Natural killer cell treated with Interleukin-12 subunit alpha and Interleukin-12 subunit beta and Interleukin-15 and Interleukin-18, amount 100 ng/mL, for 72 hours (primary cell): ENCODE results near the gene MYMX. TPM values are rescaled to one million over a fixed set of nuclear protein-coding genes. Genes with fewer than 3 reads are reported as not detected.

Experiments used
- ATAC-seq, 2 donors: fragments of 150-1000 bp; cut with Tn5 transposase in 1 of 2; sonication (Bioruptor Pico), chemical (Tn5 transposase) in 1 of 2; 2 replicates each; pipeline ENCODE4 v1.10.0; 2021
- DNase-seq: peaks from one replicate; pipeline ENCODE4 v3.0.0; 2022; ENCODE audit warnings: low spot score
- H3K27ac Mint-ChIP-seq, 2 donors: 1 replicate in 1 of 2; 2 replicates in 1 of 2; pipeline ENCODE4 v1.8.0; 2022; ENCODE audit warnings: mixed read lengths in 2 of 2, mild to moderate bottlenecking in 1 of 2, moderate library complexity in 1 of 2
- H3K27me3 Mint-ChIP-seq, 2 donors: 1 replicate in 1 of 2; 2 replicates in 1 of 2; pipeline ENCODE4 v1.8.0; 2022; ENCODE audit warnings: mixed read lengths in 2 of 2
- H3K36me3 Mint-ChIP-seq: one replicate; pipeline ENCODE4 v1.8.0; 2022; ENCODE audit warnings: mixed read lengths
- H3K4me1 Mint-ChIP-seq, 2 donors: 1 replicate in 1 of 2; 2 replicates in 1 of 2; pipeline ENCODE4 v1.8.0; 2022; ENCODE audit warnings: low read depth in 2 of 2, mixed read lengths in 2 of 2, mild to moderate bottlenecking in 1 of 2
- H3K4me3 Mint-ChIP-seq: one replicate; pipeline ENCODE4 v1.8.0; 2022; ENCODE audit warnings: mixed read lengths
- H3K9me3 Mint-ChIP-seq: 2 replicates; pipeline ENCODE4 v1.8.0; 2022; ENCODE audit warnings: mixed read lengths
- total RNA-seq, 2 donors: library from RNA; stranded (reverse); gene quantifications; one replicate each; pipeline ENCODE4 v1.2.3, GENCODE V29; 2022

MYMX gene
- total RNA-seq, 2 donors from 2014 or later: not detected

DNA sequence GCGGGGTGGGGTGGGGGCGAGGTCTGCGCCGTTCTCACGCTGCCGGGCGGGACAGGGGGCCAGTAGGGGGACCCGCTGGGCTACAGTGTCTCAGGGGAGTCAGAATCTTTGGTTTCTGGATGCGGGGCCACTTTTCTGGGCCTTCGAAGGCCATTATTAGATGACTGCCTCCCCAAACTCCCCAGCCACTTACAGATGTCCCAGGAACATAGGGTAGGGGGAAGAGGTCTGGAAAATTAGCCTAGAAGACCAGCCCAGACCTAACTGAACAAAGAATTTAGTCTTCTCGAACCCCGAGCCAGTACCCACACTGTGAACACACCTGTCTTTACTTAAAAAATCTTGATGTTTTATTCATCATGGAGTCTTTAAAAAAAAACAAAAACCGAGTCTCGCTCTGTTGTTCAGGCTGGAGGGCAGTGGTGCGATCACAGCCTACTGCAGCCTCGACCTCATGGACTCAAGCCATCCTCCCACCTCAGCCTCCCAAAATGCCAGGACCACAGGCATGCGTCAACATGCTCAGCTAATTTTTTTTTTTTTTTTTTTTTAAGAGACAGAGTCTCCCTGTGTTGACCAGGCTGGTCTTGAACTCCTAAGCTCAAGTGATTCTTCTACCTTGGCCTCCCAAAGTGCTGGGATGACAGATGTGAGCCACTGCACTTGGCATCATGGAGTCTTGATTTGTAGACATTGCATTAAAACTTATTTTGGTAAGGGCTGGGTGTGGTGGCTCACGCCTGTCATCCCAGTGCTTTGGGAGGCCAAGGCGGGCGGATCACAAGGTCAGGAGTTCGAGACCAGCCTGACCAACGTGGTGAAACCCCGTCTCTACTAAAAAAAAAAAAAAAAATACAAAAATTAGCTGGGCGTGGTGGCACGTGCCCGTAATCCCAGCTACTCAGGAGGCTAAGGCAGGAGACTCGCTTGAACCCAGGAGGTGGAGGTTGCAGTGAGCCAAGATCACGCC, 3.4 kb downstream of the MYMX start:
- H3K27me3 Mint-ChIP-seq: peaks cover 0 to 7% of the 10 kb centered on the region in 2 donors
- H3K4me3 Mint-ChIP-seq: peak overlapping the region; percentile 51
- ATAC-seq (no peak), DNase-seq (no peak)
- no peaks in the 10 kb centered on the region for H3K36me3 Mint-ChIP-seq
- peaks cover 22 to 23% of the 10 kb centered on the region in 2 donors for H3K4me1 Mint-ChIP-seq
- H3K27ac Mint-ChIP-seq: no peak overlapping the region
- H3K9me3 Mint-ChIP-seq: no peaks in the 10 kb centered on the region

DNA sequence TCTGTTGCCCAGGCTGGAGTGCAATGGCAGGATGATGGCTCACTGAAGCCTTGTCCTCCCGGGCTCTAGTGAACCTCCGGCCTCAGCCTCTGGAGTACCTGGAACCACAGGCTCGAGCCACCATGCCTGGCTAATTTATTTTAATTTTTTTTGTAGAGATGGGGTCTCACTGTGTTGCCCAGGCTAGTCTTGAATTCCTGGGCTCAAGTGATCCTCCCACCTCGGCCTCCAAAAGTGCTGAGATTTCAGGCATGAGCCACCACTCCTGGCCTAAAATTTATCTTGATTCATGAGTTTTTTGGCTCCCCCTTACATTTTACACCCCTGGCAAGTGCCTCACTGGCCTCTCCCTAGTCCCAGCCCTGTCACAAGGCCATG, 4.2 kb downstream of the MYMX start:
- Mint-ChIP-seq H3K27ac (no peak overlapping the region), H3K9me3 (no peaks in the 10 kb centered on the region), H3K27me3 (peaks cover 0 to 7% of the 10 kb centered on the region in 2 donors), H3K4me3 (no peak overlapping the region), H3K36me3 (no peaks in the 10 kb centered on the region), H3K4me1 (peaks cover 22 to 23% of the 10 kb centered on the region in 2 donors)
- peak; percentile 49 for DNase-seq
- ATAC-seq: no peak

DNA sequence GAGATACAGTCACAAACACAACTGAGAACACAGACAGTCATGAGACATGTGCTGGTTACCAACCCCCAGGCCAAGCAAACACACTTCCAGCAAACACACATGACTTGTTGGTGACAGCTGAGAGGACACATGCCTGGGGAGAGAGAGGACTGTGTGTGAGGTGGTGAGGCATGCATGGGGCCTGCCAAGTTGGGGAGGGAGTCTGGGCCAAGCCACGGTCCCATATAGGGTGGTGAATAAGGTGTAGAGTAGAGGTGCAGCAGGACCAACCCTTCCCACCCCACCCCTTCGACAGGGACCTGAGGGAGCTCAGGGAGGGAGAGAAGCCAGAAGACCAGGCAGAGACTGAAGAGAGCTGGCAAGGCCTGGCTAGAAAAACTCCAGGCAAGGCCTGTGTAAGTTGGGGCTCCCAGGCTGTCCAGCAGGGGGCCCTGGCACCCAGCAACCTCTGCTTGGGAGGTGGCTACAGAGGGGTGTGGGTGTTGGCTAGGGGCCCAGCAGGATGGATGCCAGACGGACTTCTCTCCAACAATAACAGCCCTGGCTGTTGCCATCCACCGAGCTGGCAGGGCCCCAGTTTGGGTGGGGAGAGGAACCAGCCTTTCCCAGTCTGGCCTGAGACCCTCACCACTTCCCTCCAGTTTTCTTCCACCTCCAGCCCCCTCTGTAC, 4.7 kb downstream of the MYMX start:
- no peak overlapping the region for H3K4me3 Mint-ChIP-seq

GRCh38 chr6:44221961-44222335, 5.2 kb downstream of the MYMX start:
- ATAC-seq (no peak), DNase-seq (no peak)
- Mint-ChIP-seq H3K9me3 (no peaks in the 10 kb centered on the region), H3K27me3 (peaks cover 0 to 4% of the 10 kb centered on the region in 2 donors), H3K4me1 (peaks cover 22 to 23% of the 10 kb centered on the region in 2 donors), H3K36me3 (no peaks in the 10 kb centered on the region), H3K27ac (no peak overlapping the region), H3K4me3 (no peak overlapping the region)

More for the DNA sequence above, 4.7 kb downstream of the MYMX start:
- Mint-ChIP-seq H3K9me3 (no peaks in the 10 kb centered on the region), H3K27ac (no peak overlapping the region), H3K27me3 (peaks cover 0 to 7% of the 10 kb centered on the region in 2 donors), H3K4me1 (peaks cover 22 to 23% of the 10 kb centered on the region in 2 donors), H3K36me3 (no peaks in the 10 kb centered on the region)
- DNase-seq: peak; percentile 75
- peak; percentile 67 to 68 for ATAC-seq

GRCh38 chr6:44222486-44223318, 6.0 kb downstream of the MYMX start:
- DNase-seq: peak; percentile 45
- Mint-ChIP-seq H3K9me3 (no peaks in the 10 kb centered on the region), H3K27ac (peak overlapping the region; percentile 18 to 66), H3K4me1 (peaks cover 22 to 23% of the 10 kb centered on the region in 2 donors), H3K36me3 (no peaks in the 10 kb centered on the region), H3K27me3 (peaks cover 0 to 4% of the 10 kb centered on the region in 2 donors), H3K4me3 (peak overlapping the region; percentile 84)
- peak in 1 of 2 donors; percentile 0 for ATAC-seq

GRCh38 chr6:44223319-44224028, 6.7 kb downstream of the MYMX start, which contains the start of gene SLC29A1:
Gene SLC29A1 (plus strand): TSS chr6:44223595. CDS start chr6:44227314, 3,719 bp downstream.
- Mint-ChIP-seq H3K4me3 (peak within 1 kb of the TSS; percentile 87), H3K4me1 (peaks cover 20 to 23% of the 10 kb centered on the region in 2 donors), H3K27ac (peak within 1 kb of the TSS; percentile 18 to 66), H3K36me3 (no peaks in the 10 kb centered on the region), H3K9me3 (no peaks in the 10 kb centered on the region), H3K27me3 (peaks cover 0 to 4% of the 10 kb centered on the region in 2 donors)
- ATAC-seq (peak; percentile 80 to 87), DNase-seq (peak; percentile 87)

GRCh38 chr6:44224029-44224964, 7.6 kb downstream of the MYMX start:
- Mint-ChIP-seq H3K9me3 (no peaks in the 10 kb centered on the region), H3K27ac (no peak overlapping the region), H3K36me3 (no peaks in the 10 kb centered on the region), H3K4me3 (peak overlapping the region; percentile 87), H3K27me3 (peaks cover 0 to 4% of the 10 kb centered on the region in 2 donors), H3K4me1 (peaks cover 19 to 23% of the 10 kb centered on the region in 2 donors)
- peak; percentile 31 for DNase-seq
- peak in 1 of 2 donors; percentile 2 for ATAC-seq

DNA sequence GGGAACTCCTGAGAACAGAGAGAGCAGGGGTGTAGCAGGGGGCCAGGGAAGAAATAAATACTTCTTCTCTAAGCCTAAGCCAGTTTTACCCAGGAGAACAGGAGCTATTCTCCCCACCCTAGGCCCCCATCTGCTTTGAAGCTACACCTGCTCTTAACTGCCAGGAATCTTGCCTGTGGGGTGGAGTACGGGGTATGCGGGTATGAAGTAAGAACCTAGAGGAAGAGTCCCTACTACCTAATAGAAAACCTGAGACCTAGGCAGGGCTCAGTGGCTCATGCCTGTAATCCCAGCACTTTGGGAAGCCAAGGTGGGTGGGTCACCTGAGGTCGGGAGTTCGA, 8.2 kb downstream of the MYMX start:
- Mint-ChIP-seq H3K36me3 (no peaks in the 10 kb centered on the region), H3K9me3 (no peaks in the 10 kb centered on the region), H3K27ac (no peak overlapping the region), H3K4me1 (peaks cover 19 to 23% of the 10 kb centered on the region in 2 donors), H3K4me3 (peak overlapping the region; percentile 87), H3K27me3 (peaks cover 0 to 4% of the 10 kb centered on the region in 2 donors)
- DNase-seq: no peak
- no peak for ATAC-seq

GRCh38 chr6:44225579-44226325, 9.0 kb downstream of the MYMX start:
- H3K27me3 Mint-ChIP-seq: peaks cover 0 to 4% of the 10 kb centered on the region in 2 donors
- no peak overlapping the region for H3K4me3 Mint-ChIP-seq
- H3K4me1 Mint-ChIP-seq: peaks cover 19 to 23% of the 10 kb centered on the region in 2 donors
- ATAC-seq (no peak), DNase-seq (peak; percentile 42)
- H3K9me3 Mint-ChIP-seq: no peaks in the 10 kb centered on the region
- no peaks in the 10 kb centered on the region for H3K36me3 Mint-ChIP-seq
- H3K27ac Mint-ChIP-seq: no peak overlapping the region

- Mint-ChIP-seq H3K27ac (no peak overlapping the region), H3K4me1 (peaks cover 14 to 18% of the 10 kb centered on the region in 2 donors), H3K27me3 (peaks cover 0 to 4% of the 10 kb centered on the region in 2 donors), H3K36me3 (no peaks in the 10 kb centered on the region), H3K9me3 (no peaks in the 10 kb centered on the region), H3K4me3 (no peak overlapping the region)
- ATAC-seq (no peak), DNase-seq (peak; percentile 35)
These were observed 9.8 kb downstream of the MYMX start for GRCh38 chr6:44226368-44227147.
